K562 (cell line): ENCODE data around the gene TAOK2. TPM values are rescaled to one million over a fixed set of nuclear protein-coding genes. Genes with fewer than 3 reads are reported as not detected.

Source experiments
- ATAC-seq: fragments of 200-7000 bp; cut with Tn5 transposase; 3 replicates; pipeline ENCODE4 v1.9.1; 2020; ENCODE audit warnings: moderate library complexity
- BruUV-seq: library from RNA; stranded (reverse); fragments of 400-500 nt; replicated peaks from 2 replicates; lab custom pipeline; 2021; lab: Mats Ljungman, UMichigan
- CTCF ChIA-PET: fragments of 300-600 bp; formaldehyde crosslinking; extraction: SDS; loops from one replicate; lab custom pipeline; 2021; ENCODE audit warnings: low intra/inter-chr PET ratio; lab: Yijun Ruan, JAX
- POLR2A ChIA-PET: fragments of 300-600, 350-650 bp; sonication (Branson Sonifier 250); formaldehyde crosslinking; extraction: SDS; loops from one replicate; lab custom pipeline; 2021; ENCODE audit warnings: antibody characterized with exemption, inconsistent platforms; lab: Yijun Ruan, JAX
- DNase-seq, 4 experiments: peaks; one replicate each; pipeline versions ENCODE4 v3.0.0 to v3.0.0-alpha.2; 2011 to 2018; ENCODE audit warnings: low spot score in 3 of 4, mixed read lengths in 3 of 4; ENCODE audit errors: extremely low read depth in 1 of 4
- FAIRE-seq: peaks from 2 replicates; lab custom pipeline; 2011; peaks lifted over from hg19 to GRCh38; lab: Jason Lieb, UNC
- H2AFZ ChIP-seq: 2 replicates; pipeline ENCODE4 v1.6.0; 2011; ENCODE audit warnings: low read depth, low read length, control low read depth, inconsistent platforms
- H3K27ac ChIP-seq: fragments of 200-600 bp; 3 replicates; pipeline ENCODE4 v1.8.0; 2011; ENCODE audit warnings: low read depth, mild to moderate bottlenecking, control low read depth, inconsistent platforms, low read length, moderate library complexity, mixed read lengths; ENCODE audit errors: extremely low read depth
- H3K27me3 ChIP-seq, 2 experiments: fragments of 300-600 bp in 1 of 2; 2 replicates in 1 of 2; 3 replicates in 1 of 2; pipeline versions ENCODE4 v1.6.0 to v1.8.0; 2011; ENCODE audit warnings: inconsistent platforms in 2 of 2, low read length in 2 of 2, mild to moderate bottlenecking in 1 of 2, mixed read lengths in 1 of 2, moderate library complexity in 1 of 2; ENCODE audit not compliant: control insufficient read depth in 2 of 2, insufficient read depth in 2 of 2
- H3K36me3 ChIP-seq: fragments of 300-600 bp; 3 replicates; pipeline ENCODE4 v1.8.0; 2011; ENCODE audit warnings: mild to moderate bottlenecking, low read length, inconsistent platforms; ENCODE audit not compliant: control insufficient read depth, insufficient read depth
- H3K4me1 ChIP-seq, 2 experiments: fragments of 200-600 bp in 1 of 2; replicated peaks in 1 of 2; 2 replicates in 1 of 2; 3 replicates in 1 of 2; pipeline versions ENCODE4 v1.5.1 to v1.8.0; 2011; ENCODE audit warnings: inconsistent platforms in 2 of 2, low read length in 2 of 2, mild to moderate bottlenecking in 1 of 2, mixed read lengths in 1 of 2, moderate library complexity in 1 of 2; ENCODE audit not compliant: control insufficient read depth in 2 of 2, insufficient read depth in 2 of 2
- H3K4me2 ChIP-seq: 2 replicates; pipeline ENCODE4 v1.6.1; 2011; ENCODE audit warnings: low read length, control low read depth, inconsistent platforms, mixed read lengths; ENCODE audit not compliant: insufficient read depth
- H3K4me3 ChIP-seq: fragments of 200-600 bp; sonication (generic), shearing (Covaris generic); 2 replicates; pipeline ENCODE4 v1.5.1; 2016; ENCODE audit warnings: control low read depth, inconsistent platforms
- H3K79me2 ChIP-seq: fragments of 200-600 bp; 3 replicates; pipeline ENCODE4 v1.8.0; 2011; ENCODE audit warnings: low read length, inconsistent platforms; ENCODE audit not compliant: control insufficient read depth, insufficient read depth
- H3K9ac ChIP-seq, 2 experiments: 2 replicates each; pipeline versions ENCODE4 v1.6.0 to v1.6.1; 2011; ENCODE audit warnings: low read depth in 2 of 2, low read length in 2 of 2, control low read depth in 1 of 2, inconsistent platforms in 1 of 2, mild to moderate bottlenecking in 1 of 2, mixed read lengths in 1 of 2; ENCODE audit not compliant: insufficient read depth in 1 of 2
- H3K9me1 ChIP-seq: one replicate; pipeline ENCODE4 v1.6.0; 2011; ENCODE audit warnings: inconsistent platforms, mild to moderate bottlenecking, low read length, moderate library complexity; ENCODE audit not compliant: control insufficient read depth, insufficient read depth
- H3K9me3 ChIP-seq: replicated peaks from 2 replicates; pipeline ENCODE4 v1.5.1; 2011; ENCODE audit warnings: low read depth, low read length, inconsistent platforms; ENCODE audit not compliant: control insufficient read depth, insufficient read depth
- H4K20me1 ChIP-seq: replicated peaks from 2 replicates; pipeline ENCODE4 v1.6.1; 2011; ENCODE audit warnings: low read length, inconsistent platforms, mixed read lengths; ENCODE audit not compliant: control insufficient read depth, insufficient read depth
- ARID3B ChIP-seq: fragments of 250-450 bp; sonication (Bioruptor Pico); IDR thresholded peaks from 2 replicates; pipeline ENCODE4 v1.4.0; 2020; ENCODE audit warnings: borderline replicate concordance
- ATF1 ChIP-seq, 2 experiments: fragments of 450-650 bp in 1 of 2; IDR thresholded peaks; 2 replicates each; pipeline ENCODE4 v1.6.1; 2016; ENCODE audit warnings: missing compliant biosample characterization in 1 of 2, missing genetic modification characterization in 1 of 2
- BACH1 ChIP-seq: fragments of 200-800 bp; sonication (Bioruptor generic); IDR thresholded peaks from 2 replicates; pipeline ENCODE4 v1.6.1; 2016; ENCODE audit warnings: missing genetic modification characterization, missing compliant biosample characterization
- E2F5 ChIP-seq: sonication (generic); formaldehyde crosslinking; IDR thresholded peaks from 2 replicates; pipeline ENCODE4 v1.8.0; 2022; ENCODE audit warnings: mild to moderate bottlenecking, missing genetic modification reagents
- ETV5 ChIP-seq: sonication (generic); formaldehyde crosslinking; IDR thresholded peaks from 2 replicates; pipeline ENCODE4 v1.4.0; 2020; ENCODE audit warnings: low read depth, mild to moderate bottlenecking, missing genetic modification reagents
- ETV6 ChIP-seq, 3 experiments: fragments of 150-350 bp in 1 of 3; sonication (generic) in 1 of 3; formaldehyde crosslinking in 1 of 3; IDR thresholded peaks; 2 replicates each; pipeline versions ENCODE4 v1.6.1 to v1.8.0; 2014 to 2022; ENCODE audit warnings: borderline replicate concordance in 2 of 3, low read depth in 2 of 3, antibody characterized with exemption in 1 of 3, low read length in 1 of 3, mild to moderate bottlenecking in 1 of 3, missing genetic modification reagents in 1 of 3
- NCOA1 ChIP-seq: fragments of 450-650 bp; IDR thresholded peaks from 2 replicates; pipeline ENCODE4 v1.6.1; 2016; ENCODE audit warnings: low read depth
- PTTG1 ChIP-seq: fragments of 450-650 bp; IDR thresholded peaks from 2 replicates; pipeline ENCODE4 v1.6.1; 2016; ENCODE audit warnings: low read depth, mild to moderate bottlenecking, missing genetic modification characterization, missing compliant biosample characterization
- RB1 ChIP-seq: fragments of 450-650 bp; IDR thresholded peaks from 2 replicates; pipeline ENCODE4 v1.6.1; 2017; ENCODE audit warnings: low read depth, mild to moderate bottlenecking
- YBX1 ChIP-seq: fragments of 450-650 bp; IDR thresholded peaks from 2 replicates; pipeline ENCODE4 v1.7.1; 2016; ENCODE audit warnings: mild to moderate bottlenecking
- ZNF143 ChIP-seq: sonication (generic); formaldehyde crosslinking; IDR thresholded peaks from 2 replicates; pipeline ENCODE4 v1.9.0; 2022; ENCODE audit warnings: mild to moderate bottlenecking, missing genetic modification reagents
- ZNF165 ChIP-seq: fragments of 250-450 bp; sonication (Bioruptor Pico); IDR thresholded peaks from 2 replicates; pipeline ENCODE4 v1.4.0; 2020; ENCODE audit warnings: borderline replicate concordance
- ZNF79 ChIP-seq: fragments of 250-450 bp; sonication (Bioruptor Pico); IDR thresholded peaks from 2 replicates; pipeline ENCODE4 v1.4.0; 2020; ENCODE audit warnings: low read depth, mild to moderate bottlenecking, moderate library complexity
- WGBS: fragments of 100-300 bp; shearing (Covaris generic); methylation state at CpG from one replicate; pipeline ENCODE4 v1.1.6; 2016; ENCODE audit warnings: low coverage, mixed read lengths; ENCODE audit not compliant: insufficient coverage; ENCODE audit errors: missing lambda C conversion rate; 5-methylcytosine and 5-hydroxymethylcytosine counted together
- in situ Hi-C: fragments of 300-500 bp; cut with MboI; formaldehyde crosslinking; loops from 4 replicates; pipeline ENCODE4 v1.15.0; 2018; ENCODE audit warnings: inconsistent platforms, mixed read lengths
- intact Hi-C: fragments of 100-400 bp; cut with micrococcal nuclease; formaldehyde crosslinking; loops from 2 replicates; pipeline ENCODE4 v1.14.2; 2022
- polyA plus RNA-seq, 8 experiments: library from polyadenylated mRNA; depleted of rRNA in 4 of 8; stranded (reverse) in 5 of 8; unstranded in 3 of 8; fragments of >200 nt; fragmentation: Nextera tagmentation in 2 of 8; fragmentation: Illumina TruSeq in 1 of 8; extraction: Ambion mirVana in 2 of 8; extraction: Trizol in 1 of 8; gene quantifications; 2 replicates each; pipeline versions ENCODE4 v1.2.1 to v1.2.3, GENCODE V29; 2011 to 2014; ENCODE audit warnings: inconsistent platforms in 1 of 8, missing spikeins in 1 of 8
- total RNA-seq, 7 experiments: library from RNA; depleted of rRNA in 6 of 7; stranded (reverse); fragments of >200 nt in 6 of 7; fragmentation: Illumina TruSeq in 2 of 7; extraction: Trizol in 2 of 7; gene quantifications; 2 replicates each; pipeline versions ENCODE4 v1.2.1 to v1.2.3, GENCODE V29; 2011 to 2021; ENCODE audit warnings: low replicate concordance in 1 of 7
- TF ChIP-seq, protein P1 (sequence below): fragments of 450-650 bp; formaldehyde crosslinking; conservative IDR thresholded peaks from 2 replicates; pipeline ENCODE4 v1.4.0; 2022; ENCODE audit warnings: mild to moderate bottlenecking, missing genetic modification characterization
- TF ChIP-seq, protein P2 (sequence below): fragments of 250-450 bp; sonication (Bioruptor Pico); IDR thresholded peaks from 2 replicates; pipeline ENCODE4 v1.8.0; 2021; ENCODE audit warnings: moderate library complexity, mild to moderate bottlenecking, inconsistent platforms

Gene TAOK2
- total and polyA plus RNA-seq, 9 of the 15 experiments (the other 6 are each of a cell fraction or from before 2014, with no cell fraction given): 0.10 to 41.8 (median 13.7) TPM

GRCh38 chr16:29943846-29944799, 29.5 kb upstream of the TAOK2 start:
- peaks cover 7% of the 10 kb centered on the region for H3K9me3 ChIP-seq
- peaks cover 5% of the 10 kb centered on the region; the same call in 1 of the 2 replicates for H4K20me1 ChIP-seq
- DNase-seq (peak; percentile 62 to 83 (median 75)), ATAC-seq (peak; percentile 89), FAIRE-seq (no peak)
- in situ Hi-C loops (no loop called here), intact Hi-C loops (loop anchor here (1.0 kb wide), 2 partner anchors 18 to 29 kb away; partner anchors contain the start of genes KCTD13 and TAOK2)
- peak overlapping the region; percentile 86 for H3K27ac ChIP-seq
- H3K79me2 ChIP-seq: no peaks in the 10 kb centered on the region
- H3K27me3 ChIP-seq: no peaks in the 10 kb centered on the region
- H3K9ac ChIP-seq: peak overlapping the region in 1 of 2 experiments; percentile 49; a peak in 2 of 4 replicates
- peak overlapping the region; percentile 7; the same call in 1 of the 2 replicates for H3K4me3 ChIP-seq
- peaks cover 18 to 36% of the 10 kb centered on the region in 2 experiments for H3K4me1 ChIP-seq
- peak overlapping the region; percentile 20 for H2AFZ ChIP-seq
- no peaks in the 10 kb centered on the region for H3K36me3 ChIP-seq
- 5% methylated on average over 11 of the region's 11 CpGs for WGBS
- ChIA-PET POLR2A (interaction anchor here (0.6 to 3.9 kb wide), 11 partner anchors 8 to 114 kb away, joined by 3 to 17 read pairs (median 4); partner anchors contain the start of genes KCTD13, TAOK2 and TMEM219), CTCF (interaction anchor here (0.7 kb wide), 1 partner anchor 98 kb away, joined by 3 read pairs; no protein-coding TSS in a partner anchor)
- no peaks in the 10 kb centered on the region for H3K9me1 ChIP-seq
- peak overlapping the region; percentile 71 for H3K4me2 ChIP-seq
- no TSS peak for BruUV-seq
- 0 out of 2 replicates have a peak, but pooled peaks have one; percentile 15 for TF ChIP-seq NCOA1
- TF ChIP-seq ARID3B: no peak
- no peak for TF ChIP-seq BACH1 (tag)
- no peak for TF ChIP-seq RB1
- TF ChIP-seq E2F5 (CRISPR knock-in tag): no peak
- TF ChIP-seq ZNF143: no peak
- TF ChIP-seq, protein P1, sequence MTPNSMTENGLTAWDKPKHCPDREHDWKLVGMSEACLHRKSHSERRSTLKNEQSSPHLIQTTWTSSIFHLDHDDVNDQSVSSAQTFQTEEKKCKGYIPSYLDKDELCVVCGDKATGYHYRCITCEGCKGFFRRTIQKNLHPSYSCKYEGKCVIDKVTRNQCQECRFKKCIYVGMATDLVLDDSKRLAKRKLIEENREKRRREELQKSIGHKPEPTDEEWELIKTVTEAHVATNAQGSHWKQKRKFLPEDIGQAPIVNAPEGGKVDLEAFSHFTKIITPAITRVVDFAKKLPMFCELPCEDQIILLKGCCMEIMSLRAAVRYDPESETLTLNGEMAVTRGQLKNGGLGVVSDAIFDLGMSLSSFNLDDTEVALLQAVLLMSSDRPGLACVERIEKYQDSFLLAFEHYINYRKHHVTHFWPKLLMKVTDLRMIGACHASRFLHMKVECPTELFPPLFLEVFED (CRISPR knock-in tag): 0 out of 2 replicates have a peak, but pooled peaks have one; percentile 11
- TF ChIP-seq ZNF165 (CRISPR knock-in tag): no peak
- TF ChIP-seq, protein P2, sequence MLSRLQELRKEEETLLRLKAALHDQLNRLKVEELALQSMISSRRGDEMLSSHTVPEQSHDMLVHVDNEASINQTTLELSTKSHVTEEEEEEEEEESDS (CRISPR knock-in tag): no peak
- no peak for TF ChIP-seq ATF1 (CRISPR knock-in tag; IDR thresholded peaks at IDR 0.05)
- no peak; the same call in 1 of the 2 replicates for TF ChIP-seq ATF1 (tag; IDR thresholded peaks at IDR 0.05)
- no peak for TF ChIP-seq PTTG1 (tag)
- TF ChIP-seq ETV6 (IDR thresholded peaks at IDR 0.05; ENCODE audit: borderline replicate concordance in 1 of 2, low read depth in 2 of 2, low read length in 1 of 2): no peak
- TF ChIP-seq ETV6 (CRISPR knock-in tag; IDR thresholded peaks at IDR 0.05; ENCODE audit: borderline replicate concordance): no peak
- TF ChIP-seq YBX1: no peak
- TF ChIP-seq ETV5: 0 out of 2 replicates have a peak, but pooled peaks have one; percentile 6
- TF ChIP-seq ZNF79 (CRISPR knock-in tag): no peak
